Measurements from ENCODE around the gene PKNOX2. TPM values are rescaled to one million over a fixed set of nuclear protein-coding genes. Genes with fewer than 3 reads are reported as not detected.

PKNOX2 gene
- total RNA-seq, 3 donors from 2014 or later (not counting 1 experiment from before 2014, with no cell fraction given): not detected

DNA sequence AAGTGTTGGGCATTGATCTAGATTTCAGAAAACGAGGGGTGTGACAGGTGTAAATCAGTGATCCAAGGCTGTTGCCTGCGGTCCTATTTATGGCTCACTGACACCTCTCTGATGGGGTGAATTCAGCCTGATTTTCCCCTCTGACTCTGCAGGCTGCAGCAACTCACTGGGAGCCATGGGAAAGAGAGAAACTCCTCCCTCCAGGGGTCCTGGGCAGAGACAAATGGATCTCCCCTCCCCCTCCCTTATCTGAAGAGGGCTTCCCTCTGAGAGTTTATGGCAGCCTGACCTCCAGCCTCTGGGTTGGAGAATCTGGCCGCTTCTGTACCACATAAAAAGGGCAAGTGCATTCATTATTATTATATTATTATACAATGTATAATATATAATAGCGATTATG lies 1.8 kb upstream of the PKNOX2 start:
- no peaks in the 10 kb centered on the region for H3K36me3 Mint-ChIP-seq
- TF ChIP-seq, protein P1, sequence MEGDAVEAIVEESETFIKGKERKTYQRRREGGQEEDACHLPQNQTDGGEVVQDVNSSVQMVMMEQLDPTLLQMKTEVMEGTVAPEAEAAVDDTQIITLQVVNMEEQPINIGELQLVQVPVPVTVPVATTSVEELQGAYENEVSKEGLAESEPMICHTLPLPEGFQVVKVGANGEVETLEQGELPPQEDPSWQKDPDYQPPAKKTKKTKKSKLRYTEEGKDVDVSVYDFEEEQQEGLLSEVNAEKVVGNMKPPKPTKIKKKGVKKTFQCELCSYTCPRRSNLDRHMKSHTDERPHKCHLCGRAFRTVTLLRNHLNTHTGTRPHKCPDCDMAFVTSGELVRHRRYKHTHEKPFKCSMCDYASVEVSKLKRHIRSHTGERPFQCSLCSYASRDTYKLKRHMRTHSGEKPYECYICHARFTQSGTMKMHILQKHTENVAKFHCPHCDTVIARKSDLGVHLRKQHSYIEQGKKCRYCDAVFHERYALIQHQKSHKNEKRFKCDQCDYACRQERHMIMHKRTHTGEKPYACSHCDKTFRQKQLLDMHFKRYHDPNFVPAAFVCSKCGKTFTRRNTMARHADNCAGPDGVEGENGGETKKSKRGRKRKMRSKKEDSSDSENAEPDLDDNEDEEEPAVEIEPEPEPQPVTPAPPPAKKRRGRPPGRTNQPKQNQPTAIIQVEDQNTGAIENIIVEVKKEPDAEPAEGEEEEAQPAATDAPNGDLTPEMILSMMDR (IDR thresholded peaks at IDR 0.05): no peak
- H3K4me1 Mint-ChIP-seq: peaks cover 16 to 18% of the 10 kb centered on the region in 2 donors
- Histone ChIP-seq H3K4me1 (ENCODE audit: control insufficient read depth, insufficient read depth, low read length) (peaks cover 21% of the 10 kb centered on the region), H3K27me3 (ENCODE audit: control insufficient read depth, insufficient read depth, low read length) (peaks cover 34% of the 10 kb centered on the region), H3K36me3 (ENCODE audit: control insufficient read depth, insufficient read depth, low read length) (no peaks in the 10 kb centered on the region), H3K9me3 (ENCODE audit: control insufficient read depth, insufficient read depth, low read length) (no peaks in the 10 kb centered on the region), H3K4me3 (ENCODE audit: low read length) (no peak overlapping the region), H3K27ac (ENCODE audit: low read length) (no peak overlapping the region)
- no peak for ATAC-seq
- no peaks in the 10 kb centered on the region for H3K9me3 Mint-ChIP-seq
- peak overlapping the region; percentile 60 for H3K4me3 Mint-ChIP-seq
- intact Hi-C loops (cut with micrococcal nuclease): no loop called here
- H3K27ac Mint-ChIP-seq: no peak overlapping the region
- DNase-seq: no peak
- peaks cover 68 to 73% of the 10 kb centered on the region in 2 donors for H3K27me3 Mint-ChIP-seq (ENCODE audit: low read depth in 2 of 2)
- WGBS (ENCODE audit: insufficient coverage): 80% methylated on average over 2 of the region's 4 CpGs

DNA sequence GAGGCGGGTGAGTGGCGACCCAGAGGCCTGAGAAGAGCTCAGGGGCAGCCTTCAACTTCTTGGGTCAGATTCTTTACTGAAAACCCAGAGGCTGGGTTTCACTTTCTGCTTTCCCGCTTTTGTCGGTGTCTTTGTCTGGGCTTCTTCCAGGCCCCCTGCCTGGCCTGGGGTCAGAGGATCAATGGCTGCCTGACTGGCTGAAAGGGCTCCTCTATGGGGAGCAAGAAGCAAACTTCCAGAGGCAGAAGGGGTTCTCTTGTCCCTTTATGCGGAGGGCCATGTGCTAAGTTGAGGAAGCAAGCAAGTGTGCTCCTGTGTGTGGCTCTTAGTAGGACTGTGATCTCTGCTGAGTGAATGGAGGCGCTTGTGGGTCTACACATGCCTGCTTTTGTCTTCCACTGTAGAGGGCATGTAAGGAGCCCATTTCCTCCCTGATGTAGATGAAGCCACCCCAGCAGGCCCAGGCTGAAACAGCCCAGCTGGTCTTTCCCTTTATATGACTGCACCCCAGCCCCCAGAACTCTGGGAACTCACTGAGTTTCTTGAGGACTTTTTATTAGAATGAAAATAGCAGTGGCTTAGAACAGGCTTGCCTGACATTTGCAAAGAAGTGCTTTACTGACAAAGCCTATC lies 1.0 kb upstream of the PKNOX2 start:
- intact Hi-C loops (cut with micrococcal nuclease): no loop called here
- Mint-ChIP-seq H3K27ac (no peak overlapping the region), H3K36me3 (no peaks in the 10 kb centered on the region), H3K27me3 (ENCODE audit: low read depth in 2 of 2) (peaks cover 69 to 76% of the 10 kb centered on the region in 2 donors), H3K9me3 (no peaks in the 10 kb centered on the region), H3K4me1 (peaks cover 16 to 18% of the 10 kb centered on the region in 2 donors), H3K4me3 (peak overlapping the region; percentile 76)
- WGBS (ENCODE audit: insufficient coverage): 95% methylated on average over 6 of the region's 6 CpGs
- DNase-seq (no peak), ATAC-seq (no peak)
- H3K27me3 ChIP-seq (ENCODE audit: control insufficient read depth, insufficient read depth, low read length): peaks cover 40% of the 10 kb centered on the region
- H3K36me3 ChIP-seq (ENCODE audit: control insufficient read depth, insufficient read depth, low read length): no peaks in the 10 kb centered on the region
- H3K4me1 ChIP-seq (ENCODE audit: control insufficient read depth, insufficient read depth, low read length): peaks cover 21% of the 10 kb centered on the region
- H3K27ac ChIP-seq (ENCODE audit: low read length): no peak overlapping the region
- H3K4me3 ChIP-seq (ENCODE audit: low read length): no peak overlapping the region
- no peaks in the 10 kb centered on the region for H3K9me3 ChIP-seq (ENCODE audit: control insufficient read depth, insufficient read depth, low read length)
- TF ChIP-seq, protein P1 (IDR thresholded peaks at IDR 0.05): no peak

DNA sequence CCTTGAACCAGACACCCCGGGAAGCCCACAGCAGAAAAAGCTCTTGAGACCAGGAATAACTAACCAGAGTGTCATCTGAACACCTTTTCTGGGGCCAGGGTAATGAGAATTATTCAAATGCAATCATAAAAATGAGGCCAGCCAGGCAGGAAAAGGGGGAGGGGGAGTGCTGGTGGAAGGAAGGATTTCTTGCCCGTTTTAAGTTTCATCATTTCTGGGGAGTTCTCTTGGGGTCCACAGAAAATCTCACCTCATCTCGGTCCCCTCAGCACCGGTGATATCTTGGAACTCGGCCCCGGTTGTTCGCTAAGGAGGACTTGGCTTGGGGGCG lies 495 bp upstream of the PKNOX2 start:
- Mint-ChIP-seq H3K9me3 (no peaks in the 10 kb centered on the region), H3K27me3 (ENCODE audit: low read depth in 2 of 2) (peaks cover 72 to 79% of the 10 kb centered on the region in 2 donors), H3K36me3 (no peaks in the 10 kb centered on the region), H3K4me1 (peaks cover 16 to 18% of the 10 kb centered on the region in 2 donors), H3K27ac (no peak overlapping the region), H3K4me3 (peak overlapping the region; percentile 76)
- ATAC-seq: no peak
- Histone ChIP-seq H3K27ac (ENCODE audit: low read length) (no peak overlapping the region), H3K27me3 (ENCODE audit: control insufficient read depth, insufficient read depth, low read length) (peaks cover 40% of the 10 kb centered on the region), H3K4me3 (ENCODE audit: low read length) (no peak overlapping the region), H3K9me3 (ENCODE audit: control insufficient read depth, insufficient read depth, low read length) (no peaks in the 10 kb centered on the region), H3K4me1 (ENCODE audit: control insufficient read depth, insufficient read depth, low read length) (peaks cover 21% of the 10 kb centered on the region), H3K36me3 (ENCODE audit: control insufficient read depth, insufficient read depth, low read length) (no peaks in the 10 kb centered on the region)
- TF ChIP-seq, protein P1 (IDR thresholded peaks at IDR 0.05): no peak
- no peak for DNase-seq
- intact Hi-C loops (cut with micrococcal nuclease): no loop called here
- 23% methylated on average over 8 of the region's 8 CpGs for WGBS (ENCODE audit: insufficient coverage)

All from natural killer cell (primary cell).